ENCODE measurements around the gene CNOT6.
"Not testable (repeated sequence)": the region's sequence is repeated elsewhere in the genome, so short reads cannot be mapped to it uniquely, and the experiment has no call there.

The CNOT6 gene

GRCh38 chr5:180495991-180496741 is 2.0 kb downstream of the CNOT6 start:
- POLR2A ChIA-PET = no interaction called here
- DNase-seq (ENCODE audit: extremely low spot score) = no peak
- no peak for TF ChIP-seq CTCF (IDR thresholded peaks at IDR 0.05; ENCODE audit: control extremely low read depth, extremely low read depth, low read depth, missing control alignments)
- CTCF ChIA-PET = no interaction called here

GRCh38 chr5:180496806-180497205 is 2.6 kb downstream of the CNOT6 start:
- CTCF ChIA-PET = not testable (repeated sequence)

GRCh38 chr5:180497865-180498264 is 3.7 kb downstream of the CNOT6 start:
- DNase-seq (ENCODE audit: extremely low spot score); CTCF ChIA-PET; POLR2A ChIA-PET: not testable (repeated sequence)

More at GRCh38 chr5:180496806-180497205, 2.6 kb downstream of the CNOT6 start:
- not testable (repeated sequence) for DNase-seq (ENCODE audit: extremely low spot score)
- POLR2A ChIA-PET = interaction anchor here (0.7 kb wide), 1 partner anchor 38 kb away, joined by 5 read pairs; no protein-coding TSS in a partner anchor

GRCh38 chr5:180498378-180498777 is 4.2 kb downstream of the CNOT6 start:
- ChIA-PET CTCF (no interaction called here), POLR2A (no interaction called here)
- TF ChIP-seq CTCF (IDR thresholded peaks at IDR 0.05; ENCODE audit: control extremely low read depth, extremely low read depth, low read depth, missing control alignments) = no peak
- DNase-seq (ENCODE audit: extremely low spot score) = no peak

GRCh38 chr5:180499684-180500083 is 5.5 kb downstream of the CNOT6 start:
- CTCF ChIA-PET = no interaction called here
- DNase-seq (ENCODE audit: extremely low spot score) = no peak
- no peak for TF ChIP-seq CTCF (IDR thresholded peaks at IDR 0.05; ENCODE audit: control extremely low read depth, extremely low read depth, low read depth, missing control alignments)
- POLR2A ChIA-PET = no interaction called here

GRCh38 chr5:180500300-180500699 is 6.1 kb downstream of the CNOT6 start:
- DNase-seq (ENCODE audit: extremely low spot score); POLR2A ChIA-PET: not testable (repeated sequence)
- CTCF ChIA-PET = interaction anchor here (1.4 kb wide), 1 partner anchor 25 kb away, joined by 5 read pairs; no protein-coding TSS in a partner anchor

GRCh38 chr5:180507661-180508060 is 13.5 kb downstream of the CNOT6 start:
- ChIA-PET CTCF (interaction anchor here (0.9 kb wide), 1 partner anchor 10 kb away, joined by 3 read pairs; no protein-coding TSS in a partner anchor), POLR2A (no interaction called here)
- DNase-seq (ENCODE audit: extremely low spot score) = no peak
- TF ChIP-seq CTCF (IDR thresholded peaks at IDR 0.05; ENCODE audit: control extremely low read depth, extremely low read depth, low read depth, missing control alignments) = no peak

- POLR2A ChIA-PET = no interaction called here
Observed at GRCh38 chr5:180515294-180515693, 21.1 kb downstream of the CNOT6 start.

GRCh38 chr5:180515974-180516373 is 21.8 kb downstream of the CNOT6 start:
- CTCF ChIA-PET; DNase-seq (ENCODE audit: extremely low spot score); POLR2A ChIA-PET: not testable (repeated sequence)

More at GRCh38 chr5:180515294-180515693, 21.1 kb downstream of the CNOT6 start:
- DNase-seq (ENCODE audit: extremely low spot score) = no peak
- CTCF ChIA-PET = no interaction called here
- no peak for TF ChIP-seq CTCF (IDR thresholded peaks at IDR 0.05; ENCODE audit: control extremely low read depth, extremely low read depth, low read depth, missing control alignments)
